ENCODE results near the gene RNF130.

The RNF130 gene

DNA sequence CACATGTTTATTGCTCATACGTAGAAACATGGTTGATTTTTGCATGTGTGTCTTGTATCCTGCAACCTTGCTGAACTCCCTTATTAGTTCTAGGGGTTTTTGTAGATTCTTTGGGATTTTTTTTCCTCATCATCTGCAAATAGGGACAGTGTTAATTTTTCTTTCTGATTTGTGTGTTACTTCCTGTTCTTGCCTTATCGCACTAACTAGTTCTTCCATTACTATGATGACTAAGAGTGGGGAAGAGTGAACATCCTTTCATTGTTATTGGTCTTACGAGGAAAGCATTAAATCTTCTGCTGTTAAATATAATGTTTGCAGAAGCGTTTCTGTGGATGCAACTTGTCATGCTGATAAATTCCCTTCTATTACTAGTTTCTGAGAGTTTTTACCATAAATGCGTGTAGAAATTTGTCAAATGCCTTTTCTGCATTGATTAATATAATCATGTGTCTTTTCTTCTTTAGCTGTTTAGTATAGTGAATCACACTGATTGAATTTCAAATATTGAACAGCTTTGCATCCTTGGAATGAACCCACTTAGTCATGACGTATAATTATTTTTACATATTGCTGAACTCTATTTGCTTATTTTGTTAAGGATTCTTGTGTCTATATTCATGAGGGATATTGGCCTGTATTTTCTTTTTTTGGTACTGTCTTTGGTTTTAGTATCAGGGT lies 32.1 kb upstream of the RNF130 start:
- no peaks in the 10 kb centered on the region for H3K27me3 ChIP-seq
- H3K4me3 ChIP-seq: no peak overlapping the region
- peaks cover 10% of the 10 kb centered on the region for H3K4me1 ChIP-seq
- no peak overlapping the region for H3K27ac ChIP-seq
- no peaks in the 10 kb centered on the region for H3K36me3 ChIP-seq
- H3K9ac ChIP-seq: no peak overlapping the region
- no peaks in the 10 kb centered on the region for H4K20me1 ChIP-seq
- H3K9me3 ChIP-seq: peaks cover 36% of the 10 kb centered on the region
- no peak for TF ChIP-seq Cebpa-rat (IDR thresholded peaks at IDR 0.05)
- no peak overlapping the region for H3K4me2 ChIP-seq

- peaks cover 26% of the 10 kb centered on the region for H3K9me3 ChIP-seq
- H3K4me1 ChIP-seq: peaks cover 12% of the 10 kb centered on the region
- no peaks in the 10 kb centered on the region for H4K20me1 ChIP-seq
- H3K36me3 ChIP-seq: no peaks in the 10 kb centered on the region
- no peak overlapping the region for H3K4me2 ChIP-seq
- H3K27ac ChIP-seq: no peak overlapping the region
- no peaks in the 10 kb centered on the region for H3K27me3 ChIP-seq
- no peak for TF ChIP-seq Cebpa-rat (IDR thresholded peaks at IDR 0.05)
- H3K9ac ChIP-seq: no peak overlapping the region
- H3K4me3 ChIP-seq: no peak overlapping the region
Measured at GRCh38 chr5:180102636-180103035, 31.1 kb upstream of the RNF130 start.

DNA sequence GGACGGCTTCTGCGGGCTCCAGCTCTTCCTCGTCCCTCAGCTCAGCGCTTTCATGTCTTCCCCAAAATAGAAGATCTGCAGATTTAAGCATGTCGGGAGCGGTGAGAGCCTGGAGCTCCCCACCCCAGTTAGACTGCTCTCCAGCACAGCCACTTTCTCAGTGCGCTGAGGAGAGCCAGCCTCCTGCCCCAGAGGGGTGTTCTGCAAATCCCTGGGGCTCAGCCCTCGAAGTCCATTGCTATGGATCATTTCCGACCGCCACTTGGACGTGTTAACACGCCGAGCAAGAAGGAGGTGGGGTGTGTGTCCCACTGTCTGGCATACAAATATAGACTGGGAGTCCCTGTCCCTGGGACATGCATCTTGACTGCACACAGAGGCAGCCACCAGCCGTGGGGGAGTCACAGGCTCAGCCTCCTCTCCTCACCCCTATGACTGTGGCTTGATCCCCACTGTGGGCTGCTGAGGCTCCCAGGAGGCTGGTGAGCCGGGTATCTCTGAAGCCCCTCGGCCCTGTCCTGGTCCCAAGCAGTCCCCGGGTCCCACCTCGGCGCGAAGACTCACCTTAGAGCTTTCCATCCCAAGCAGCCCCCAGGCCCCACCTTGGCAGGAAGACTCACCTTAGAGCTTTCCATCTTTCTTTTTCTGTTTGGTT lies 30.0 kb upstream of the RNF130 start:
- Histone ChIP-seq H3K4me1 (peaks cover 18% of the 10 kb centered on the region), H3K36me3 (no peaks in the 10 kb centered on the region), H3K27me3 (no peaks in the 10 kb centered on the region), H3K27ac (no peak overlapping the region), H3K4me2 (no peak overlapping the region), H4K20me1 (no peaks in the 10 kb centered on the region), H3K4me3 (no peak overlapping the region), H3K9me3 (peaks cover 17% of the 10 kb centered on the region), H3K9ac (no peak overlapping the region)
- TF ChIP-seq Cebpa-rat (IDR thresholded peaks at IDR 0.05): no peak

- no peak for TF ChIP-seq Cebpa-rat (IDR thresholded peaks at IDR 0.05)
- H3K9ac ChIP-seq: no peak overlapping the region
Measured at GRCh38 chr5:180100621-180101450, 29.3 kb upstream of the RNF130 start.

GRCh38 chr5:180099733-180100611 lies 28.4 kb upstream of the RNF130 start:
- H3K27ac ChIP-seq: peak overlapping the region; percentile 30; the same call in 1 of the 2 replicates
- TF ChIP-seq Cebpa-rat (IDR thresholded peaks at IDR 0.05): no peak
- no peaks in the 10 kb centered on the region for H3K27me3 ChIP-seq
- peaks cover 22% of the 10 kb centered on the region for H3K4me1 ChIP-seq
- peaks cover 12% of the 10 kb centered on the region for H3K9me3 ChIP-seq
- no peaks in the 10 kb centered on the region for H4K20me1 ChIP-seq
- H3K4me3 ChIP-seq: no peak overlapping the region
- no peak overlapping the region for H3K9ac ChIP-seq
- H3K4me2 ChIP-seq: no peak overlapping the region
- H3K36me3 ChIP-seq: no peaks in the 10 kb centered on the region

More at GRCh38 chr5:180100621-180101450, 29.3 kb upstream of the RNF130 start:
- no peaks in the 10 kb centered on the region for H4K20me1 ChIP-seq
- H3K36me3 ChIP-seq: no peaks in the 10 kb centered on the region
- peaks cover 12% of the 10 kb centered on the region for H3K9me3 ChIP-seq
- no peaks in the 10 kb centered on the region for H3K27me3 ChIP-seq
- H3K4me2 ChIP-seq: no peak overlapping the region
- no peak overlapping the region for H3K4me3 ChIP-seq
- no peak overlapping the region for H3K27ac ChIP-seq
- H3K4me1 ChIP-seq: peaks cover 18% of the 10 kb centered on the region

- Histone ChIP-seq H3K4me2 (peak overlapping the region; percentile 14; the same call in 1 of the 2 replicates), H3K9ac (no peak overlapping the region), H3K36me3 (no peaks in the 10 kb centered on the region), H3K4me3 (no peak overlapping the region), H4K20me1 (no peaks in the 10 kb centered on the region), H3K9me3 (peaks cover 10% of the 10 kb centered on the region; the same call in 1 of the 2 replicates), H3K4me1 (peaks cover 26% of the 10 kb centered on the region), H3K27ac (peak overlapping the region; percentile 30; the same call in 1 of the 2 replicates), H3K27me3 (no peaks in the 10 kb centered on the region)
- no peak for TF ChIP-seq Cebpa-rat (IDR thresholded peaks at IDR 0.05)
Measured at GRCh38 chr5:180098991-180099732, 27.6 kb upstream of the RNF130 start.

- Histone ChIP-seq H3K27me3 (no peaks in the 10 kb centered on the region), H3K9me3 (peaks cover 10% of the 10 kb centered on the region; the same call in 1 of the 2 replicates), H3K4me3 (no peak overlapping the region), H3K4me1 (peaks cover 32% of the 10 kb centered on the region), H4K20me1 (no peaks in the 10 kb centered on the region), H3K27ac (no peak overlapping the region), H3K4me2 (no peak overlapping the region), H3K36me3 (no peaks in the 10 kb centered on the region), H3K9ac (no peak overlapping the region)
- TF ChIP-seq Cebpa-rat (IDR thresholded peaks at IDR 0.05): no peak
Measured at GRCh38 chr5:180098526-180098925, 27.0 kb upstream of the RNF130 start.

GRCh38 chr5:180097926-180098325 lies 26.4 kb upstream of the RNF130 start:
- peaks cover 38% of the 10 kb centered on the region for H3K4me1 ChIP-seq
- no peak overlapping the region for H3K27ac ChIP-seq
- no peaks in the 10 kb centered on the region for H4K20me1 ChIP-seq
- no peaks in the 10 kb centered on the region for H3K36me3 ChIP-seq
- no peak overlapping the region for H3K4me3 ChIP-seq
- TF ChIP-seq Cebpa-rat (IDR thresholded peaks at IDR 0.05): no peak
- no peaks in the 10 kb centered on the region for H3K27me3 ChIP-seq
- H3K9ac ChIP-seq: no peak overlapping the region
- peaks cover 10% of the 10 kb centered on the region; the same call in 1 of the 2 replicates for H3K9me3 ChIP-seq
- H3K4me2 ChIP-seq: no peak overlapping the region

Measured in BLaER1 (cell line).